Measurements from ENCODE around the gene CDC123. TPM values are rescaled to one million over a fixed set of nuclear protein-coding genes. Genes with fewer than 3 reads are reported as not detected.
A peak's percentile ranks its signal among the peaks of the same experiment; 100 is the strongest.

The CDC123 gene
- polyA plus RNA-seq, 2 of the 4 experiments (the other 2 are of a cell fraction): 164 to 195 TPM

DNA sequence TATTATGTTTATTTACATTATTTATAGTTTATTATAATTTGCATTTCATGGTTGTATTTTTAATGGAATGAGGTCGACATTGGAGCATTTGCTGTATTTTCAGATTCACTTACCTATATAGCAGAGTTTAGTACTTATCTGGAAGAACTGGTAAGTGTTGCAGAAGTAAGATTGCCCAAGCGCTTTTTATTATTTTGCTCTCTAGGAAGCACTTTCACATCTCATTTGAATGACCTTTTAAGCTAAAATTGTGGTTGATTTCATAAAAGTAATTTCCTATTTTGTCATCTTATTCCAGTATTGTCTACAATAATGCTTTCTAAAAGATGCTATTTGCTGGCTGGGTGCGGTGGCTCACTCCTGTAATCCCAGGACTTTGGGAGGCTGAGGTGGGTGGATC is 37.9 kb upstream of the CDC123 start:
- DNase-seq (ENCODE audit: low read depth in 1 of 2, low spot score in 1 of 2) (no peak), FAIRE-seq (no peak), ATAC-seq (no peak)
- 85% methylated on average over 3 of the region's 3 CpGs for WGBS (ENCODE audit: missing lambda C conversion rate)
- Histone ChIP-seq H3K4me2 (no peak overlapping the region), H3K4me3 (no peak overlapping the region), H3K27ac (no peak overlapping the region), H3K9me3 (no peaks in the 10 kb centered on the region), H3K4me1 (no peaks in the 10 kb centered on the region)
- TF ChIP-seq TFCP2L1 (CRISPR knock-in tag; IDR thresholded peaks at IDR 0.05) (no peak), CBX2 (IDR thresholded peaks at IDR 0.05; ENCODE audit: borderline replicate concordance, low read depth) (no peak), CBX8 (IDR thresholded peaks at IDR 0.05) (no peak), JUN (IDR thresholded peaks at IDR 0.05) (no peak), ATOH8 (CRISPR knock-in tag; IDR thresholded peaks at IDR 0.05; ENCODE audit: low read depth) (no peak), ESRRA (IDR thresholded peaks at IDR 0.05; ENCODE audit: borderline replicate concordance, low read length) (no peak), RNF2 (IDR thresholded peaks at IDR 0.05; ENCODE audit: borderline replicate concordance, low read depth) (no peak), RFX5 (IDR thresholded peaks at IDR 0.05) (no peak), KDM5A (IDR thresholded peaks at IDR 0.05) (no peak), CEBPB (IDR thresholded peaks at IDR 0.05) (no peak), BHLHE40 (IDR thresholded peaks at IDR 0.05; ENCODE audit: low read depth, low read length) (no peak), EP300 (IDR thresholded peaks at IDR 0.05) (no peak), EHF (CRISPR knock-in tag; IDR thresholded peaks at IDR 0.05) (no peak)
- CTCF ChIA-PET: no interaction called here
- POLR2A ChIA-PET: no interaction called here

- WGBS (ENCODE audit: missing lambda C conversion rate): 97% methylated on average over 5 of the region's 5 CpGs
- ChIA-PET CTCF (no interaction called here), POLR2A (no interaction called here)
- no peak for ATAC-seq
- Histone ChIP-seq H3K4me1 (no peaks in the 10 kb centered on the region), H3K9me3 (no peaks in the 10 kb centered on the region), H3K4me3 (no peak overlapping the region), H3K27ac (no peak overlapping the region), H3K4me2 (no peak overlapping the region)
- no peak for DNase-seq (ENCODE audit: low read depth in 1 of 2, low spot score in 1 of 2)
- TF ChIP-seq RARB (CRISPR knock-in tag; IDR thresholded peaks at IDR 0.05) (no peak), CBX8 (IDR thresholded peaks at IDR 0.05) (no peak), HDAC2 (IDR thresholded peaks at IDR 0.05) (no peak), ZSCAN20 (CRISPR knock-in tag; IDR thresholded peaks at IDR 0.05) (no peak), HOXB5 (CRISPR knock-in tag; IDR thresholded peaks at IDR 0.05) (no peak), RAD21 (conservative IDR thresholded peaks at IDR 0.05 in 1 of 2, IDR thresholded peaks at IDR 0.05 in 1 of 2) (no peak), NPAS2 (CRISPR knock-in tag; IDR thresholded peaks at IDR 0.05; ENCODE audit: borderline replicate concordance) (no peak), TP53 (CRISPR knock-in tag; IDR thresholded peaks at IDR 0.05) (no peak), POLR2AphosphoS2 (conservative IDR thresholded peaks at IDR 0.05; ENCODE audit: low read length) (no peak), HOXA7 (CRISPR knock-in tag; IDR thresholded peaks at IDR 0.05) (no peak)
- TF ChIP-seq, protein P1, sequence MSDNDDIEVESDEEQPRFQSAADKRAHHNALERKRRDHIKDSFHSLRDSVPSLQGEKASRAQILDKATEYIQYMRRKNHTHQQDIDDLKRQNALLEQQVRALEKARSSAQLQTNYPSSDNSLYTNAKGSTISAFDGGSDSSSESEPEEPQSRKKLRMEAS (IDR thresholded peaks at IDR 0.05): no peak
- FAIRE-seq: no peak
Observed at GRCh38 chr10:12160664-12161063, 35.3 kb upstream of the CDC123 start.

DNA sequence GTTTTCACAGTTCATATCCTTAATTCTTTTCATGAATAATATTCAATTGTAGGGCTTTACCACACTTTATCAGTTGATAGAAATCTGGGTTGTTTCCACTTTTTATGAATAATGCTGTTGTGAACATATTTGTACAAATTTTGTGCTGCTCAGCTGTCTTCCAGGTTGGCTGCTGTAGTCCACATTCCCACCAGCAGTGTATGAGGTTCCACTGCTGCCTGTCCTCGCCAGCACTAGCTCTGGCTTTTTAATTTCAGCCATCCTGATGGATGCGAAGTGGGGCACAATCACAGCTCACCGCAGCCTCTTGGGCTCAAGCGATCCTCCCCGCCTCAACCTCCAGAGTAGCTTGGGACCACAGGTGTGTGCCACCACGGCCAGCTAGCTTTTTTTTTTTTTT is 33.1 kb upstream of the CDC123 start:
- no peak overlapping the region for H3K27ac ChIP-seq
- WGBS (ENCODE audit: missing lambda C conversion rate): 93% methylated on average over 6 of the region's 6 CpGs
- H3K4me3 ChIP-seq: no peak overlapping the region
- FAIRE-seq (no peak), ATAC-seq (peak; percentile 59 to 60; a peak in 4 of 6 replicates), DNase-seq (ENCODE audit: low read depth in 1 of 2, low spot score in 1 of 2) (no peak)
- TF ChIP-seq E2F6 (IDR thresholded peaks at IDR 0.05; ENCODE audit: borderline replicate concordance, low read depth) (no peak), ZC3H11A (IDR thresholded peaks at IDR 0.05) (no peak), BCL3 (IDR thresholded peaks at IDR 0.05) (no peak)
- H3K4me1 ChIP-seq: no peaks in the 10 kb centered on the region
- CTCF ChIA-PET: interaction anchor here (0.7 to 1.3 kb wide), 2 partner anchors 381 to 549 kb away, joined by 3 to 4 read pairs; no protein-coding TSS in a partner anchor
- H3K9me3 ChIP-seq: no peaks in the 10 kb centered on the region
- H3K4me2 ChIP-seq: no peak overlapping the region
- POLR2A ChIA-PET: no interaction called here
